ENCODE data around the gene C9orf72. TPM values are rescaled to one million over a fixed set of nuclear protein-coding genes. Genes with fewer than 3 reads are reported as not detected.

Gene C9orf72
- total RNA-seq, 1 experiment from 2014 or later = 5.9 TPM

- H3K4me1 ChIP-seq (ENCODE audit: insufficient read depth, low read length, poor library complexity, severe bottlenecking) = no peaks in the 10 kb centered on the region
- no peak for TF ChIP-seq EZH2 (IDR thresholded peaks at IDR 0.05; ENCODE audit: borderline replicate concordance, low read depth, low read length, poor library complexity, severe bottlenecking)
- TF ChIP-seq, protein P1, sequence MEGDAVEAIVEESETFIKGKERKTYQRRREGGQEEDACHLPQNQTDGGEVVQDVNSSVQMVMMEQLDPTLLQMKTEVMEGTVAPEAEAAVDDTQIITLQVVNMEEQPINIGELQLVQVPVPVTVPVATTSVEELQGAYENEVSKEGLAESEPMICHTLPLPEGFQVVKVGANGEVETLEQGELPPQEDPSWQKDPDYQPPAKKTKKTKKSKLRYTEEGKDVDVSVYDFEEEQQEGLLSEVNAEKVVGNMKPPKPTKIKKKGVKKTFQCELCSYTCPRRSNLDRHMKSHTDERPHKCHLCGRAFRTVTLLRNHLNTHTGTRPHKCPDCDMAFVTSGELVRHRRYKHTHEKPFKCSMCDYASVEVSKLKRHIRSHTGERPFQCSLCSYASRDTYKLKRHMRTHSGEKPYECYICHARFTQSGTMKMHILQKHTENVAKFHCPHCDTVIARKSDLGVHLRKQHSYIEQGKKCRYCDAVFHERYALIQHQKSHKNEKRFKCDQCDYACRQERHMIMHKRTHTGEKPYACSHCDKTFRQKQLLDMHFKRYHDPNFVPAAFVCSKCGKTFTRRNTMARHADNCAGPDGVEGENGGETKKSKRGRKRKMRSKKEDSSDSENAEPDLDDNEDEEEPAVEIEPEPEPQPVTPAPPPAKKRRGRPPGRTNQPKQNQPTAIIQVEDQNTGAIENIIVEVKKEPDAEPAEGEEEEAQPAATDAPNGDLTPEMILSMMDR (conservative IDR thresholded peaks at IDR 0.05; ENCODE audit: low read depth, low read length) = no peak
- no peak overlapping the region for H3K27ac ChIP-seq (ENCODE audit: low read depth, low read length, poor library complexity, severe bottlenecking)
- H3K9me3 ChIP-seq (ENCODE audit: low read depth, low read length, poor library complexity, severe bottlenecking) = no peaks in the 10 kb centered on the region
- intact Hi-C loops (cut with micrococcal nuclease; ENCODE audit: unreplicated experiment) = no loop called here
- no peaks in the 10 kb centered on the region for H3K27me3 ChIP-seq (replicated peaks; ENCODE audit: insufficient read depth, low read depth, low read length, poor library complexity)
- H3K36me3 ChIP-seq (ENCODE audit: insufficient read depth, low read length, poor library complexity, severe bottlenecking) = no peaks in the 10 kb centered on the region
- BruUV-seq (replicated peaks) = no TSS peak
- no peak for DNase-seq (ENCODE audit: low spot score)
- ChIA-PET POLR2A (ENCODE audit: low non-redundant PET) (no interaction called here), CTCF (no interaction called here)
- no peak overlapping the region for H3K4me3 ChIP-seq (ENCODE audit: low read depth, low read length, poor library complexity, severe bottlenecking)
Measured at GRCh38 chr9:27520986-27521385, 52.3 kb downstream of the C9orf72 start.

DNA sequence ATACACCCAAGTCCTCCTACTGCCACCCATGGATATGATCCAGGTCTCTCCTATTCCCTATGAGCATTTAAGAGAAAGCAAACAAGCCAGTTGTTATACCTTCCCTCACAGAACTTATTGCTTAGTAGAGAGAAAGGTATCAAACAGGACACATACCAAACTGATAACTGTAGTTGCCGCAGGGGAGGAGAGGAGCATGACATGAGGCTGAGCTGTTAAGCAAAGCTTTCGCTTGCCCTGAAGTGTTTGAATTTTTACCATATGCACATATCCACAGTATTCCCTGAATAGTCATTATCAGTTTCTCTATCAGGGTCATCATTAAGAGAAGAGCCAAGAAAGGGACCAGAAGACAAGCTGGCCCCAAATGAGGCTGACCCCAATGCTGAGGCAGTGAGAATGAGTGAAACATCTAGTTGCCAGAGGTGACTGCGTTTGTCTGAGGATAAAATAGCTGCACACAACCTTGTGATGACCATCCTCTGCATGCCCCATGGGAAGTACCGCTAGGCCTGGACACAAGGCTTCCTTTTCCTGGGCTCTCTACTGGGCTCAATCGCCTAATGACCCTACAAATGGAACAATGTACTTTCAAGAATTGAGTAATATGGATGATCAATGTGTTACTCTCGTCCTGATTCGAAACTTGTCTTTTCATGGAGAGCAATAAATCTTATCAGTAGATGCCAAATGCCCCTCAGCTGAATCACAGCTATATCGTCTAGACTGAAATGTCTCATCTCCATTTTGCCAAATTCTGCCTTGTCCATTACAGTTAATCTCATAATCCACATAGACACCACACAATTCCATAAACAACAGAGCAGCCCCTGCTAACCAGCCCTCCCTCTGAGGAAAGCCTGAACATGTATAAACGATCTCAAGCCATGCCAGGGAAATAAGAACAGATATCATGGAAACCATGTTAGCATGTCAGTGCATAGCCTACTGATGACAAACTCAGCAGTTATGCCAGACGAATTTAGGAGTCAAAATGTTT lies 53.5 kb downstream of the C9orf72 start:
- intact Hi-C loops (cut with micrococcal nuclease; ENCODE audit: unreplicated experiment) = no loop called here
- no TSS peak for BruUV-seq (replicated peaks)
- no peak for TF ChIP-seq EZH2 (IDR thresholded peaks at IDR 0.05; ENCODE audit: borderline replicate concordance, low read depth, low read length, poor library complexity, severe bottlenecking)
- TF ChIP-seq, protein P1 (conservative IDR thresholded peaks at IDR 0.05; ENCODE audit: low read depth, low read length) = no peak
- CTCF ChIA-PET = no interaction called here
- H3K4me3 ChIP-seq (ENCODE audit: low read depth, low read length, poor library complexity, severe bottlenecking) = no peak overlapping the region
- no peaks in the 10 kb centered on the region for H3K27me3 ChIP-seq (replicated peaks; ENCODE audit: insufficient read depth, low read depth, low read length, poor library complexity)
- no peak for DNase-seq (ENCODE audit: low spot score)
- POLR2A ChIA-PET (ENCODE audit: low non-redundant PET) = no interaction called here
- H3K27ac ChIP-seq (ENCODE audit: low read depth, low read length, poor library complexity, severe bottlenecking) = no peak overlapping the region
- no peaks in the 10 kb centered on the region for H3K9me3 ChIP-seq (ENCODE audit: low read depth, low read length, poor library complexity, severe bottlenecking)
- no peaks in the 10 kb centered on the region for H3K36me3 ChIP-seq (ENCODE audit: insufficient read depth, low read length, poor library complexity, severe bottlenecking)
- no peaks in the 10 kb centered on the region for H3K4me1 ChIP-seq (ENCODE audit: insufficient read depth, low read length, poor library complexity, severe bottlenecking)

- no peaks in the 10 kb centered on the region for H3K4me1 ChIP-seq (ENCODE audit: insufficient read depth, low read length, poor library complexity, severe bottlenecking)
- no peaks in the 10 kb centered on the region for H3K27me3 ChIP-seq (replicated peaks; ENCODE audit: insufficient read depth, low read depth, low read length, poor library complexity)
- no peaks in the 10 kb centered on the region for H3K9me3 ChIP-seq (ENCODE audit: low read depth, low read length, poor library complexity, severe bottlenecking)
- no peaks in the 10 kb centered on the region for H3K36me3 ChIP-seq (ENCODE audit: insufficient read depth, low read length, poor library complexity, severe bottlenecking)
- no peak overlapping the region for H3K4me3 ChIP-seq (ENCODE audit: low read depth, low read length, poor library complexity, severe bottlenecking)
- no peak overlapping the region for H3K27ac ChIP-seq (ENCODE audit: low read depth, low read length, poor library complexity, severe bottlenecking)
- no TSS peak for BruUV-seq (replicated peaks)
- CTCF ChIA-PET = no interaction called here
- TF ChIP-seq, protein P1 (conservative IDR thresholded peaks at IDR 0.05; ENCODE audit: low read depth, low read length) = no peak
- TF ChIP-seq EZH2 (IDR thresholded peaks at IDR 0.05; ENCODE audit: borderline replicate concordance, low read depth, low read length, poor library complexity, severe bottlenecking) = no peak
- POLR2A ChIA-PET (ENCODE audit: low non-redundant PET) = no interaction called here
- intact Hi-C loops (cut with micrococcal nuclease; ENCODE audit: unreplicated experiment) = no loop called here
- no peak for DNase-seq (ENCODE audit: low spot score)
Measured at GRCh38 chr9:27518809-27519208, 54.5 kb downstream of the C9orf72 start.

Data from A673 (cell line).